Stomach (tissue), 9 donors: Measurements from ENCODE around the gene FITM1. TPM values are rescaled to one million over a fixed set of nuclear protein-coding genes. Genes with fewer than 3 reads are reported as not detected.
A peak's percentile ranks its signal among the peaks of the same experiment; 100 is the strongest.

Experiments used
- DNase-seq, 2 donors: peaks; one replicate each; pipeline versions ENCODE4 v3.0.0 to v3.0.0-alpha.2; 2013 to 2019
- H3K27ac ChIP-seq, 5 donors: fragments of 200-600 bp in 4 of 5; sonication (generic) in 4 of 5; one replicate each; pipeline ENCODE4 v1.5.1; 2013 to 2019; ENCODE audit warnings: mild to moderate bottlenecking in 1 of 5, moderate library complexity in 1 of 5
- H3K27me3 ChIP-seq, 3 donors: fragments of 200-600 bp; sonication (generic); one replicate each; pipeline ENCODE4 v1.5.1; 2017 to 2019; ENCODE audit warnings: mixed run types in 1 of 3
- H3K36me3 ChIP-seq, 4 donors: fragments of 200-600 bp; sonication (generic); 1 replicate in 3 of 4; 2 replicates in 1 of 4; pipeline ENCODE4 v1.5.1; 2016 to 2019
- H3K4me1 ChIP-seq, 4 donors: fragments of 200-600 bp; sonication (generic); one replicate each; pipeline ENCODE4 v1.5.1; 2016 to 2019
- H3K4me3 ChIP-seq, 4 donors: fragments of 200-600 bp; sonication (generic) in 3 of 4; one replicate each; pipeline ENCODE4 v1.5.1; 2016 to 2019; ENCODE audit warnings: mild to moderate bottlenecking in 1 of 4
- H3K9me3 ChIP-seq, 4 donors: fragments of 200-600 bp; sonication (generic); one replicate each; pipeline ENCODE4 v1.5.1; 2016 to 2019
- EP300 ChIP-seq: sonication (generic); formaldehyde crosslinking; IDR thresholded peaks from one replicate; pipeline ENCODE4 v1.6.1; 2017; ENCODE audit warnings: antibody characterized with exemption
- POLR2A ChIP-seq, 4 donors: fragments of 450-650 bp; IDR thresholded peaks; one replicate each; pipeline ENCODE4 v1.6.1; 2016; ENCODE audit warnings: antibody characterized with exemption in 4 of 4, control low read depth in 2 of 4, mild to moderate bottlenecking in 1 of 4, moderate library complexity in 1 of 4
- POLR2AphosphoS5 ChIP-seq, 3 donors: sonication (generic); formaldehyde crosslinking; IDR thresholded peaks; one replicate each; pipeline ENCODE4 v1.6.1; 2016; ENCODE audit warnings: antibody characterized with exemption in 3 of 3
- WGBS, 5 donors: extraction: QIAGEN DNeasy Blood & Tissue Kit in 3 of 5; methylation state at CpG; one replicate each; pipeline versions ENCODE4 v1.1.5 to v1.1.7; 2013 to 2018; 5-methylcytosine and 5-hydroxymethylcytosine counted together
- intact Hi-C: fragments of 100-400 bp; cut with DNase I; formaldehyde crosslinking; loops from one replicate; pipeline ENCODE4 v1.15.1; 2023; ENCODE audit warnings: low total_unique reads
- polyA plus RNA-seq, 3 donors: library from polyadenylated mRNA; stranded (reverse); fragments of 200-250 nt; gene quantifications; one replicate each; pipeline ENCODE4 v1.2.3, GENCODE V29; 2013
- total RNA-seq, 5 donors: library from RNA; depleted of rRNA; stranded (reverse); fragments of >200 nt; gene quantifications; one replicate each; pipeline versions ENCODE4 v1.1.0 to v1.2.3, GENCODE V29; 2014 to 2016
- TF ChIP-seq, protein P1 (sequence below), 7 experiments: fragments of 450-650 bp in 4 of 7; fragments of 200-600 bp in 3 of 7; sonication (generic) in 3 of 7; IDR thresholded peaks; one replicate each; pipeline ENCODE4 v1.5.1; 2016 to 2019; ENCODE audit warnings: antibody characterized with exemption in 7 of 7, control low read depth in 2 of 7, mild to moderate bottlenecking in 1 of 7
- donor health status: healthy with polysubstance abuse.
- donor health status: Bipolar disorder and iron deficiency.
- donor health status: healthy.

FITM1 gene
- total and polyA plus RNA-seq, 8 donors, result 0.87 to 80.5 (median 2.2) TPM; not detected in 3

DNA sequence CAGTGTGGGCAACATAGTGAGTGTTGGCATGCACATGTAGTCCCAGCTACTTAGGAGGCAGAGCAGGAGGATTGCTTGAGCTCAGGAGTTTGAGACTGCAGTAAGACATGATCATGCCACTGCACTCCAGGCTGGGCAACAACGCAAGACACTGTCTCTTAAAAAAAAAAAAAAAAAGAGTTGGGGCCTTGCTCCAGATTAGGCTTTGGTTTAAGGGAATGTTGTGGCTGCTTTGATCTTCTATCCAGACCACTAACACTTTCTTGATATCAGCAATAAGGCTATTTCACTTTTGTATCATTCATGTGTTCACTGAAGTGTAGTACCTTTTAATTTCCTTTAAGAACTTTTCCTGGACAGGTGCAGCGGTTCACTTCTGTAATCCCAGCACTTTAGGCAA is 2.8 kb upstream of the FITM1 start:
- peaks cover 0 to 22% (median 19%) of the 10 kb centered on the region in 4 donors for H3K4me1 ChIP-seq
- WGBS, 5 donors, result 83 to 95% (median 90%) methylated on average over 2 of the region's 2 CpGs
- no peak for DNase-seq
- no peak overlapping the region for H3K4me3 ChIP-seq
- H3K9me3 ChIP-seq, result no peaks in the 10 kb centered on the region
- intact Hi-C loops, result no loop called here
- H3K36me3 ChIP-seq, result peaks cover 18 to 25% (median 22%) of the 10 kb centered on the region in 4 donors
- TF ChIP-seq, protein P1, sequence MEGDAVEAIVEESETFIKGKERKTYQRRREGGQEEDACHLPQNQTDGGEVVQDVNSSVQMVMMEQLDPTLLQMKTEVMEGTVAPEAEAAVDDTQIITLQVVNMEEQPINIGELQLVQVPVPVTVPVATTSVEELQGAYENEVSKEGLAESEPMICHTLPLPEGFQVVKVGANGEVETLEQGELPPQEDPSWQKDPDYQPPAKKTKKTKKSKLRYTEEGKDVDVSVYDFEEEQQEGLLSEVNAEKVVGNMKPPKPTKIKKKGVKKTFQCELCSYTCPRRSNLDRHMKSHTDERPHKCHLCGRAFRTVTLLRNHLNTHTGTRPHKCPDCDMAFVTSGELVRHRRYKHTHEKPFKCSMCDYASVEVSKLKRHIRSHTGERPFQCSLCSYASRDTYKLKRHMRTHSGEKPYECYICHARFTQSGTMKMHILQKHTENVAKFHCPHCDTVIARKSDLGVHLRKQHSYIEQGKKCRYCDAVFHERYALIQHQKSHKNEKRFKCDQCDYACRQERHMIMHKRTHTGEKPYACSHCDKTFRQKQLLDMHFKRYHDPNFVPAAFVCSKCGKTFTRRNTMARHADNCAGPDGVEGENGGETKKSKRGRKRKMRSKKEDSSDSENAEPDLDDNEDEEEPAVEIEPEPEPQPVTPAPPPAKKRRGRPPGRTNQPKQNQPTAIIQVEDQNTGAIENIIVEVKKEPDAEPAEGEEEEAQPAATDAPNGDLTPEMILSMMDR (IDR thresholded peaks at IDR 0.05), result no peak
- TF ChIP-seq EP300, result no peak
- TF ChIP-seq POLR2A (IDR thresholded peaks at IDR 0.05), result no peak
- TF ChIP-seq POLR2AphosphoS5 (IDR thresholded peaks at IDR 0.05), result no peak
- H3K27ac ChIP-seq, result no peak overlapping the region
- H3K27me3 ChIP-seq, result no peaks in the 10 kb centered on the region

DNA sequence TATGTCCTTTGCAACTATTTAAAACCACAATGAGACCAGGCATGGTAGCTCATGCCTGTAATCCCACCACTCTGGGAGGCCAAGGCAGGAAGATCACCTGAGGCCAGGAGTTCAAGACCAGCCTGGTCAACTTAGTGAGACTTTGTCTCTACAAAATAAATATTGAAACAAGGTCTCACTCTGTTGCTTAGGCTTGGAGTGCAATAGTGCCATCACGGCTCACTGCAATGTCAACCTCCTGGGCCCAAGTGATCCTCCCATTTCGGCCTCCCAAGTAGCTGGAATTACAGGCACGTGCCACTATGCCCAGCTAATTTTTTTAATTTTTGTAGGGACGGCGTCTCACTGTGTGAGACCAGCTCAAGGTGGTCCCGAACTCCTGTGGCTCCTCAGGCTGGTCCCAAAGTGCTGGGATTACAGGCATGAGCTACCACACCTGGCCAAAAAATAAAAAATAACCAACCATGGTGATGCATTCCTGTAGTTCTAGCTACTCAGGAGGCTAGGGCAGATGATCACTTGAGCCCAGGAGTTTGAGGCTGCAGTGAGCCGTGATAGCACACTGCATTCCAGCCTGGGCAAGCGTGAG is 955 bp upstream of the FITM1 start:
- Histone ChIP-seq H3K36me3 (peaks cover under 1 to 7% (median 4%) of the 10 kb centered on the region in 4 donors), H3K4me1 (peaks cover 0 to 25% (median 22%) of the 10 kb centered on the region in 4 donors), H3K27ac (no peak overlapping the region), H3K9me3 (no peaks in the 10 kb centered on the region), H3K4me3 (no peak overlapping the region), H3K27me3 (no peaks in the 10 kb centered on the region)
- WGBS, 5 donors, result 87 to 96% (median 96%) methylated on average over 8 of the region's 8 CpGs
- intact Hi-C loops, result no loop called here
- no peak for TF ChIP-seq EP300
- no peak for TF ChIP-seq POLR2AphosphoS5 (IDR thresholded peaks at IDR 0.05)
- TF ChIP-seq, protein P1 (IDR thresholded peaks at IDR 0.05), result no peak
- no peak for TF ChIP-seq POLR2A (IDR thresholded peaks at IDR 0.05)
- no peak for DNase-seq

DNA sequence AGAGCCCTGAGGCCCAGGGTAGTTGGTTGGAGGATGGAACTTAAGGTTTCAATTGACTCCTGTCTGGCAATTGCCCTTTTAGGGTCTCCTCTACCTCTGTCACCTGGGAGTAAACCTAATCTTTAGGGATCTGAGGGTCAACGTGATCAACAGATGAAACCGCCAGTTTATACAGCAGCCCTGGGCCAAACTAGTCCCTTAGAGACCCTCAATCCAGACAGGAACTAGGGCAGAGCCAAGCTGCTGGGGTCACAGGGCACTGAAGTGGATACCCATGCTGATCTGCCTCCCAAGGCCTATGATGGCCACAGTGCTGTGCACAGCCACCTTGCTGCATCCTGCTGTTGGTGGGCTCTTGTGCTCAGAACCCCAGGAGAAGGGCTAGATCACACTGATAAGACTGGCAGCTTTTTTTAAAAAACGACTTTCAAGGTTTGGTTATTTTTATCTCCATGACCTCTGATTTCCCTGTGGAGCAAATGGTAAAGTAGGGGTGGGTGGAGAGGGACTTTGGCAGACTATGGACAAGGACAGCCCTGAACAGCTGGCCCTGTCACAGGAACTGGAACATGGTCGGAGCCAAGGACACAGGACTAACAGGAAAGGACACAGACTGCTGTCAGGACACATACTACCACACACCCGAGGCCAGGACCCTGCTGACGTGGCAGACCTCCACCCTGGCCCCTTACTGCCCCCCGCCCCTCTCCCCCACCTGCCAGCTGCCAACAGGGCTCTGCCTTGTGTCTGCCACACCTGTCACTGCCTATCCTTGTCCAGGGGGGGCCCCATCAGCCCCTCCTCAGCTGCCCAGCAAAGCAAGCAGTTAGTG is 474 bp downstream of the FITM1 start:
- peak overlapping the region in 3 of 5 donors; percentile 29 to 59 (median 47) for H3K27ac ChIP-seq
- WGBS, 5 donors, result 46 to 58% (median 58%) methylated on average over 5 to 7 of the region's 7 CpGs
- no peak for TF ChIP-seq EP300
- no peak for TF ChIP-seq POLR2AphosphoS5 (IDR thresholded peaks at IDR 0.05)
- no peak for TF ChIP-seq POLR2A (IDR thresholded peaks at IDR 0.05)
- TF ChIP-seq, protein P1 (IDR thresholded peaks at IDR 0.05), result no peak

DNA sequence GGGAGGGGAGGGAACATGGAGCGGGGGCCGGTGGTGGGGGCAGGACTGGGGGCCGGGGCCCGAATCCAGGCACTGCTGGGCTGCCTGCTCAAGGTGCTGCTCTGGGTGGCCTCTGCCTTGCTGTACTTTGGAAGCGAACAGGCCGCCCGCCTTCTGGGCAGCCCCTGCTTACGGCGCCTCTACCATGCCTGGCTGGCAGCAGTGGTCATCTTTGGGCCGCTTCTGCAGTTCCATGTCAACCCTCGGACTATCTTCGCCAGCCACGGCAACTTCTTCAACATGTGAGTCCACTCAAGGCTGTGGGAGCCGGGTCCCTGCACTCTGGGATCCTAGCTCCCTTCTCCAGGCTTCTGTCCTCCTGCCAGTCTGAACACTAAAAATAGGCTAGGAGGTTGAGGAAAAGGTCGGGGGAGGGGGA is 1.1 kb downstream of the FITM1 start:
- Histone ChIP-seq H3K4me3 (no peak overlapping the region), H3K9me3 (no peaks in the 10 kb centered on the region), H3K36me3 (no peaks in the 10 kb centered on the region), H3K27ac (peak overlapping the region in 3 of 5 donors; percentile 29 to 59 (median 47)), H3K27me3 (no peaks in the 10 kb centered on the region), H3K4me1 (peaks cover 4 to 34% (median 31%) of the 10 kb centered on the region in 4 donors)
- 82 to 89% (median 85%) methylated on average over 8 to 15 of the region's 15 CpGs for WGBS, 5 donors
- no peak for DNase-seq
- intact Hi-C loops, result no loop called here
- no peak for TF ChIP-seq EP300
- TF ChIP-seq POLR2A (IDR thresholded peaks at IDR 0.05), result no peak
- TF ChIP-seq, protein P1 (IDR thresholded peaks at IDR 0.05), result no peak
- TF ChIP-seq POLR2AphosphoS5 (IDR thresholded peaks at IDR 0.05), result no peak

More for the DNA sequence above, 474 bp downstream of the FITM1 start:
- Histone ChIP-seq H3K4me3 (no peak overlapping the region), H3K27me3 (no peaks in the 10 kb centered on the region), H3K4me1 (peaks cover 4 to 32% (median 29%) of the 10 kb centered on the region in 4 donors), H3K36me3 (no peaks in the 10 kb centered on the region), H3K9me3 (no peaks in the 10 kb centered on the region)
- intact Hi-C loops, result no loop called here
- peak in 1 of 2 donors; percentile 64 for DNase-seq
